Mesendoderm (in vitro differentiated cells): ENCODE measurements around the gene TOMT.
A peak's percentile ranks its signal among the peaks of the same experiment; 100 is the strongest.

Source experiments
- DNase-seq: peaks from one replicate; pipeline ENCODE4 v3.0.0; 2013
- H2AK5ac ChIP-seq: 2 replicates; pipeline ENCODE4 v1.6.1; 2013; ENCODE audit warnings: low read length, inconsistent platforms
- H2BK120ac ChIP-seq: 2 replicates; pipeline ENCODE4 v1.6.1; 2013; ENCODE audit warnings: low read depth, mild to moderate bottlenecking, low read length, moderate library complexity, mixed read lengths
- H2BK15ac ChIP-seq: replicated peaks from 2 replicates; pipeline ENCODE4 v1.6.1; 2013; ENCODE audit warnings: low read depth, mild to moderate bottlenecking, moderate library complexity
- H2BK5ac ChIP-seq: 2 replicates; pipeline ENCODE4 v1.6.1; 2013; ENCODE audit warnings: low read length, inconsistent platforms
- H3K18ac ChIP-seq: 2 replicates; pipeline ENCODE4 v1.6.1; 2013; ENCODE audit warnings: mild to moderate bottlenecking, low read length, mixed read lengths
- H3K23ac ChIP-seq: one replicate; pipeline ENCODE4 v1.6.1; 2013; ENCODE audit warnings: low read length
- H3K27ac ChIP-seq: 2 replicates; pipeline ENCODE4 v1.5.1; 2013; ENCODE audit warnings: low read depth, mild to moderate bottlenecking, inconsistent platforms, low read length, moderate library complexity
- H3K27me3 ChIP-seq: 2 replicates; pipeline ENCODE4 v1.6.1; 2013; ENCODE audit warnings: low read length, control low read depth, mild to moderate bottlenecking, inconsistent platforms; ENCODE audit not compliant: insufficient read depth, poor library complexity
- H3K36me3 ChIP-seq: 2 replicates; pipeline ENCODE4 v1.6.1; 2013; ENCODE audit warnings: low read length, inconsistent platforms; ENCODE audit not compliant: control insufficient read depth, insufficient read depth
- H3K4ac ChIP-seq: one replicate; pipeline ENCODE4 v1.6.1; 2013; ENCODE audit warnings: low read depth, mild to moderate bottlenecking, low read length, moderate library complexity
- H3K4me1 ChIP-seq: 2 replicates; pipeline ENCODE4 v1.6.1; 2013; ENCODE audit warnings: low read depth, low read length, inconsistent platforms; ENCODE audit not compliant: control insufficient read depth
- H3K4me2 ChIP-seq: 2 replicates; pipeline ENCODE4 v1.6.1; 2013; ENCODE audit warnings: low read length
- H3K4me3 ChIP-seq: 2 replicates; pipeline ENCODE4 v1.5.1; 2013; ENCODE audit warnings: mild to moderate bottlenecking, low read length
- H3K56ac ChIP-seq: one replicate; pipeline ENCODE4 v1.6.1; 2013; ENCODE audit warnings: low read length
- H3K79me1 ChIP-seq: 2 replicates; pipeline ENCODE4 v1.6.1; 2013; ENCODE audit warnings: low read length, inconsistent platforms
- H3K79me2 ChIP-seq: 2 replicates; pipeline ENCODE4 v1.6.1; 2013; ENCODE audit warnings: mild to moderate bottlenecking, low read length; ENCODE audit not compliant: control insufficient read depth, insufficient read depth
- H3K9ac ChIP-seq: 2 replicates; pipeline ENCODE4 v1.6.1; 2013; ENCODE audit warnings: low read length, inconsistent platforms
- H4K5ac ChIP-seq: one replicate; pipeline ENCODE4 v1.6.1; 2013; ENCODE audit warnings: low read length
- H4K8ac ChIP-seq: one replicate; pipeline ENCODE4 v1.6.1; 2013; ENCODE audit warnings: low read depth, mild to moderate bottlenecking, control low read depth, low read length, moderate library complexity
- WGBS: extraction: QIAGEN DNeasy Blood & Tissue Kit; methylation state at CpG from one replicate; pipeline ENCODE4 v1.1.7; 2013; ENCODE audit warnings: low lambda C conversion rate, missing lambda C conversion rate; ENCODE audit not compliant: insufficient coverage; ENCODE audit errors: extremely low coverage; 5-methylcytosine and 5-hydroxymethylcytosine counted together

Gene TOMT

GRCh38 chr11:72078477-72078876 is 27.2 kb upstream of the TOMT start:
- H3K56ac ChIP-seq: peak overlapping the region; percentile 30
- no peak overlapping the region for H3K27ac ChIP-seq
- H3K18ac ChIP-seq: no peak overlapping the region
- no peak overlapping the region for H2AK5ac ChIP-seq
- no peak for DNase-seq
- no peak overlapping the region for H2BK120ac ChIP-seq
- WGBS: no CpG with 5 or more reads among the region's 6 CpGs
- no peak overlapping the region for H2BK15ac ChIP-seq
- H3K27me3 ChIP-seq: no peaks in the 10 kb centered on the region
- H3K36me3 ChIP-seq: no peaks in the 10 kb centered on the region
- H3K4me2 ChIP-seq: no peak overlapping the region
- peak overlapping the region; percentile 38 for H3K9ac ChIP-seq
- no peak overlapping the region for H4K8ac ChIP-seq
- H2BK5ac ChIP-seq: no peak overlapping the region
- H3K4ac ChIP-seq: no peak overlapping the region
- no peaks in the 10 kb centered on the region for H3K4me1 ChIP-seq
- no peak overlapping the region for H3K4me3 ChIP-seq
- peaks cover 39% of the 10 kb centered on the region for H3K79me2 ChIP-seq
- no peak overlapping the region for H3K23ac ChIP-seq
- H4K5ac ChIP-seq: no peak overlapping the region
- H3K79me1 ChIP-seq: peaks cover 7% of the 10 kb centered on the region

GRCh38 chr11:72079819-72080325 is 25.9 kb upstream of the TOMT start:
- no peak overlapping the region for H4K8ac ChIP-seq
- H3K4me3 ChIP-seq: peak overlapping the region; percentile 96
- no peak overlapping the region for H2AK5ac ChIP-seq
- peaks cover 5% of the 10 kb centered on the region for H3K79me1 ChIP-seq
- H3K27me3 ChIP-seq: no peaks in the 10 kb centered on the region
- H3K18ac ChIP-seq: peak overlapping the region; percentile 78
- H3K4me1 ChIP-seq: no peaks in the 10 kb centered on the region
- H3K23ac ChIP-seq: no peak overlapping the region
- H3K27ac ChIP-seq: peak overlapping the region; percentile 88
- no peak overlapping the region for H2BK5ac ChIP-seq
- peak overlapping the region; percentile 92 for H3K4me2 ChIP-seq
- H3K9ac ChIP-seq: peak overlapping the region; percentile 92
- H2BK120ac ChIP-seq: no peak overlapping the region
- no peak overlapping the region for H2BK15ac ChIP-seq
- H3K4ac ChIP-seq: no peak overlapping the region
- WGBS: no CpG with 5 or more reads among the region's 16 CpGs
- no peaks in the 10 kb centered on the region for H3K36me3 ChIP-seq
- no peak for DNase-seq
- peaks cover 32% of the 10 kb centered on the region for H3K79me2 ChIP-seq
- H4K5ac ChIP-seq: no peak overlapping the region
- peak overlapping the region; percentile 95 for H3K56ac ChIP-seq

- Histone ChIP-seq H3K36me3 (no peaks in the 10 kb centered on the region), H3K23ac (no peak within 1 kb of the TSS), H2BK5ac (peak within 1 kb of the TSS; percentile 79), H3K4me3 (peak within 1 kb of the TSS; percentile 96), H3K79me1 (peaks cover 3% of the 10 kb centered on the region), H3K27ac (peak within 1 kb of the TSS; percentile 88), H3K9ac (peak within 1 kb of the TSS; percentile 92), H3K79me2 (peaks cover 28% of the 10 kb centered on the region), H2BK120ac (peak within 1 kb of the TSS; percentile 48), H3K56ac (peak within 1 kb of the TSS; percentile 95), H3K4me2 (peak within 1 kb of the TSS; percentile 92), H3K4me1 (no peaks in the 10 kb centered on the region), H4K8ac (no peak within 1 kb of the TSS), H3K4ac (peak within 1 kb of the TSS; percentile 65), H3K27me3 (no peaks in the 10 kb centered on the region), H3K18ac (peak within 1 kb of the TSS; percentile 78), H2AK5ac (no peak within 1 kb of the TSS), H2BK15ac (no peak within 1 kb of the TSS), H4K5ac (peak within 1 kb of the TSS; percentile 85)
- no CpG with 5 or more reads among the region's 60 CpGs for WGBS
- peak; percentile 100 for DNase-seq
Observed at GRCh38 chr11:72080326-72081183, 25.2 kb upstream of the TOMT start, which contains the start of the genes LRRC51 and NUMA1. Gene LRRC51, plus strand, starts transcription at chr11:72080850. Its CDS starts 8,234 bp downstream, at chr11:72089084. Gene NUMA1, minus strand, starts transcription at chr11:72080542. Its CDS starts 44,599 bp downstream, at chr11:72035943.

GRCh38 chr11:72081184-72081644 is 24.5 kb upstream of the TOMT start:
- Histone ChIP-seq H3K18ac (peak overlapping the region; percentile 56), H3K36me3 (no peaks in the 10 kb centered on the region), H3K4me3 (peak overlapping the region; percentile 64), H3K9ac (peak overlapping the region; percentile 84), H3K79me1 (peaks cover 3% of the 10 kb centered on the region), H3K4ac (peak overlapping the region; percentile 65), H2BK120ac (peak overlapping the region; percentile 48), H3K23ac (no peak overlapping the region), H3K4me1 (no peaks in the 10 kb centered on the region), H4K5ac (peak overlapping the region; percentile 85), H2BK5ac (no peak overlapping the region), H4K8ac (no peak overlapping the region), H3K27ac (peak overlapping the region; percentile 54), H2BK15ac (no peak overlapping the region), H3K56ac (peak overlapping the region; percentile 94), H3K79me2 (peaks cover 24% of the 10 kb centered on the region), H3K27me3 (no peaks in the 10 kb centered on the region), H3K4me2 (peak overlapping the region; percentile 80), H2AK5ac (no peak overlapping the region)
- no peak for DNase-seq
- 100% methylated on average over 2 of the region's 21 CpGs for WGBS

GRCh38 chr11:72081821-72082453 is 23.8 kb upstream of the TOMT start:
- H3K18ac ChIP-seq: no peak overlapping the region
- H3K27ac ChIP-seq: no peak overlapping the region
- H3K4me3 ChIP-seq: no peak overlapping the region
- H3K27me3 ChIP-seq: no peaks in the 10 kb centered on the region
- WGBS: no CpG with 5 or more reads among the region's 3 CpGs
- H3K56ac ChIP-seq: no peak overlapping the region
- H3K79me1 ChIP-seq: peaks cover 3% of the 10 kb centered on the region
- H3K9ac ChIP-seq: no peak overlapping the region
- H3K36me3 ChIP-seq: no peaks in the 10 kb centered on the region
- no peak for DNase-seq
- no peaks in the 10 kb centered on the region for H3K4me1 ChIP-seq
- H2AK5ac ChIP-seq: no peak overlapping the region
- H2BK15ac ChIP-seq: no peak overlapping the region
- no peak overlapping the region for H2BK120ac ChIP-seq
- H4K5ac ChIP-seq: no peak overlapping the region
- no peak overlapping the region for H3K23ac ChIP-seq
- no peak overlapping the region for H2BK5ac ChIP-seq
- H4K8ac ChIP-seq: no peak overlapping the region
- no peak overlapping the region for H3K4me2 ChIP-seq
- H3K79me2 ChIP-seq: peaks cover 24% of the 10 kb centered on the region
- H3K4ac ChIP-seq: no peak overlapping the region
